GM21360 (cell line): ENCODE measurements around the gene ASPN.

Source experiments
- ATAC-seq: cut with Tn5 transposase; IDR thresholded peaks from one replicate; pipeline ENCODE4 v1.9.1; 2021; ENCODE audit warnings: mild to moderate bottlenecking, moderate library complexity; ENCODE audit not compliant: unreplicated experiment

ASPN gene

DNA sequence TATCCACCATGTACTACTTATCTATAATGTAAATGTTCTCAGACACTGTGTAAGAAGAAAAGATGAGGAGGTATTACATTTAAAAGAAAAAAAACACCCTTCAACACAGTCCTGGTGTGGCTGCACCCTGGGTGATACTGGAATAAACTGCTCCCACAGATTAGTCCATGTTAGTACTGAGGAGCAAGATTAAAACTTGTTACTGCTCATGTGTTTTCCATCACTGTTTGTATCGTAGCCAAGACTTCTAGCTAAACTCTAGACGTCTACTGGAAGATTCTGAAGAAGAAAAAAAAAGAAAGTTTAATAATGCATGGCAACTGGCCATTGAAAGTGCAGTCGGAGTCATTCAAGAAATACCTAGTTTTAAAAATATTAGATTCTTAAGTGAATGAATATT lies at the start of gene ASPN:
TSS of gene ASPN (minus strand) at position 178 of the 400 bp plus-strand sequence.
- ATAC-seq = no peak

DNA sequence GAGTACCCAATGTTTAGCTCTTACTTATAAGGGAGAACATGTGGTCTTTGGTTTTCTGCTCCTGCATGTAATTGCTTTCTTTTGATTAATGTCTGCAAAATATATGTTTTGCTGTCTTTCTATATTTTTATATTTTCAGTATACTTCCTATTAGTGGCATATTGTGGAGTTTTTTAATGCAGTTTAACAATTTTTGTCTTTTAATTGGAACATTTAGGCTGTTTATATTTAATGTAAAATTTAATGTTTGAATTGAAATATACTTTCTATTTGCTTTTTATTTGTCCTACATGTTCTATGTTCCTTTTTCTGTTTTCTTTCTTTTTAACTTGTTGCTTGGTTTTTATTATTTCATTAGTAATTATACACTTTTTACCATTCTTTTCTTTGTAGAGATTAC lies 48.6 kb upstream of the ASPN start:
- ATAC-seq = no peak

DNA sequence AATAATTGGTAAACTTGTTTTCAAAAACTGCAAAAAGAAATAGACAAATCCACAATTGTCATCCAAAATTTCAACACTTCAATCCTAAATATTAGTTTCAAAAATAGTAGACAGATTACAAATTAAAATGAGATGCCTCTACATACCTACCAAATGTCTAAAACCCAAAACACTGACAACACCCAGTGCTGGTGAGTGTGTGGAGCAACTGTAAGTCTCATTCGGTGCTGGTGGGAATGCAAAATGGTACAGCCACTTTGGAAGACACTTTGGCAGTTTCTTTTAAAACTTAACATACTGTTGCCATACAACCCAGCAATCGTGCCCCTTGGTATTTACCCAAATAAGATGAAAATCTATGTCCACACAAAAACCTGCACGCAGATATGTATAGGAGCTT lies 46.8 kb upstream of the ASPN start:
- no peak for ATAC-seq

DNA sequence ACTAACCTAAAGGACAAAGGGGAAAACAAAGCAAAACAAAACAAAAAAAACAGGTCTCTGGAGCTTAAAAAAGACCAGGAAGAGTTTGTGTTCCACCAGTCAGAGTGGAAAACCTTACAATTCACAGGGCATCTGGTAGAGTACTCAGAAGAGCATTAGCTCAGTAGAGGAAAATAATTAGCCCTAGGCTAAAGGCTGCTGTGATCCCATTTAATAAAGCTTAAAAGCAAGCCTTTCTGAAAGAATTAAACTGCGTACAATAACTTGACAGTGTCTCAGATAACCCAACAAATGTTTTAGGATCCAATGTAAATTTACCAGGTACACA lies 46.2 kb upstream of the ASPN start:
- no peak for ATAC-seq

DNA sequence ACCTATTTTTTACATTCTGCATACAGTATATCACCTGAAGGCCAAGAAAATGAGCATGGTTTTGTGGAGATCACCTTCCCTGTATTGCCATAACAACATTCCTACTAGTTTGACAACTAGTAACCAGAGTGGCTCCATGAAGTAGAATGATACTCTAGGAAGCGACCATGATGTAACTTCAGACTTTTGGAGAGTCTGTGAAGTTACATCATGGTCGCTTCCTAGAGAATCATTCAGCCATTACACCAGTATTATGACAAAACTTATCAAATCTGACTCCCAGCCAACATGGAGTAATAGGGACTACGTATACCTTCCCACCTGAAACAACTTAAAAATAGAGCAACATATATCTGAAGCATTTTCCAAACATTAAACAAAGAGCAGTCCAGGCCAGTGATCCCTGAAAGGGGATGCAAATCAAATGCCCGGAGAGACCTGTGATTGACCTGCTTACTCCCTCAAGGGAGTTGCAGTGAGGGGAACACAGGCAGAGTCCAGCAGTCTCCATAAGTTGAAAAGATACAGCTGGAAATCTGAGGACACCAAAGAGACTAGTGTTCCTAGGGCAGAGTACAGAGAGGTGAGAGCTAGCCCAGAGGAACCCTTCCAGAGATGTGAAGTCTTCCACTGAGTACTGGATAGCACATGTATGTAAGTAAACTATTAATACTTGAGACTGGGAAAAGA lies 45.7 kb upstream of the ASPN start:
- ATAC-seq = no peak

DNA sequence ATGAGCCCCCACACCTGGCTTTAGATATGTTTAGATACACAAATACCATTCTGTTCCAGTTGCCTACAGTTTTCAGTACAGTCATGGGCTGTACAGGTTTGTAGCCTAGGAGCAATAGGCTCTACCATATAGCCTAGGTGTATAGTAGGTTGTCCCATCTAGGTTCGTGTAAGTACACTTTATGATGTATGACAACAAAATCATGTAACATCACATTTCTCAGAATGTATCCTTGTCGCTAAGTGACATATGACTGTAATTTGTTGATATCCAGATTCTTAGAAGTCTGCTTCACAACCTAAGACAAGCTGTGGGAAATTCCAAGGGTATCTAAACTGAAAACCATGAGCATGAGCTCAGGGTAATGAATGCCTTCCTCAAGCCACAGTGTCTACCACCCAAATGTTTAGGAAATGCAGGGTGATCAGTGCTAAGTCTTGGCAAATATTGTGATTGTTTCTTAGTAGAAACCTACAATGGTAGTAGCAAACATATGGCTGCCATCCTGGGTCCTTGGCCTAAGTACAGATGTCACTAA lies 45.1 kb upstream of the ASPN start:
- no peak for ATAC-seq

DNA sequence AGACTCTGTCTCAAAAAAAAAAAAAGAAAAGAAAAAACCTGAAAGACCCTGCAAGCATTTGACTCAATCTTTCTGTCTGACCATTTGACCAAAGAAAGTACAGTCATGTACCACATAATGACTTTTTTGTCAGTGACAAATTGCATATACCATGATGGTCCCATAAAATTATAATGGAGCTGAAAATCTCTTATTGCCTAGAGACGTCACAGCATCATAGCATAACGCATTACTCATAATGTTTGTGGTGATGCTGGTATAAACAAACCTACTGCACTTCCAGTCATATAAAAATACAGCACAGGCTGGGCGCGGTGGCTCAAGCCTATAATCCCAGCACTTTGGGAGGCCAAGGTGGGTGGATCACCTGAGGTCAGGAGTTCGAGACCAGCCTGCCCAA lies 43.0 kb upstream of the ASPN start:
- no peak for ATAC-seq

DNA sequence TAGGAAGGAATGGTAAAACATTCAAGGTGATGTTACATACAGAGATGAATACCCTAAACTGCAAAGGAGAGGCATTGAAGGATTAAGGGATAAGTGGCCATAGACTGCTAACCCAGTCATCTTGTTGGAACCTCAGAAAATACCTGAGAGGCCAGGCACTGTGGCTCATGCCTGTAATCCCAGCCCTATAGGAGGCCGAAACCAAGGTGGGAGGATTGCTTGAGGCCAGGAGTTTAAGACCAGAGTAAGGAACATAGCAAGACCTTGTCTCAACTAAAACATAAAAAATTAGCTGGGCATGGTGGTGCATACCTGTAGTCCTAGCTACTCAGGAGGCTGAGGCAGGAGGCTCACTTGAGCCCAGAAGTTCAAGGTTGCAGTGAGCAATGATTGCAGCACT lies 42.6 kb upstream of the ASPN start:
- ATAC-seq = no peak

DNA sequence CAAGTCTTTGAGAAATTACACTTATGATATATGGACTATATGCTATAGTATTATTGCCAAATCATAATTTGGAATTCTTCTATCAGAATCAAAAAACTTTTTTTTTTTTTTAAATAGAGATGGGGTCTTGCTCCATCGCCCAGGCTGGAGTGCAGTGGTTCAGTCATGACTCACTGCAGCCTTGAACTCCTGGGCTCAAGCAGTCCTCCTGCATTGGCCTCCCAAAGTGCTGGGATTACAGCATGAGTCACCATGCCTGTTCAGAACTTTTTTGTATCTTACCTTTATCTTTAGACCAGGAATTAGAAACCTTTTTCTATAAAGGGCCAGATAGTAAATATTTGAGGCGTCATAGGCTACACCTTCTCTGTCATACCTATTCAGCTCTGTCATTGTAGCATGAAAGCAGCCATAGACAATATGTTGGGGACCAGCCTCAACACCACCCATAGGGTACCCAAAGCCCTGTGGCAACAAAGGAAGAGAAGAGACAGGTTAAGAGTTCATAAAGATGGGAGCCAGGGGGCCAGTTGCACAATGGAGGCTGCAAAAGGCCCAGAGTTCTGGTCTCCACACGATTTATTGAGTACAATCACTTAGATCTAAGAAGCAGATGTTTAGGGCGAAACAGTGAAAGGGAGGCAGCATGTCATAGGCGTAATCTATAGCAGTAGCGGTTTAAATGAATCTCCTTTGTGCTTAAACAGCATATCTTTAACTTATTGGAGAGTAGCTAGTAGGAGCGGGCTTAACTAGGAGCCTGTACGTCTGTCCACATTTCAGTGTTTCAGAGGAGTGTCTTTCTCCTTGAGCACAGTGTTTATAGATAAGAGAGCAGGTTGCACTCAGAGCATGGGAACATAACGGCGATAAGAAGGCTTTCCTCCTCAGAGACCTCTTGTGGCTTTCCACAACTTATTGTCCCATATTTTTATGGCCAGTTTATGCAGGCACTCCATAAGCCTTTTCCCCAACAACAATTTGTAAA lies 41.0 kb upstream of the ASPN start:
- ATAC-seq = no peak

DNA sequence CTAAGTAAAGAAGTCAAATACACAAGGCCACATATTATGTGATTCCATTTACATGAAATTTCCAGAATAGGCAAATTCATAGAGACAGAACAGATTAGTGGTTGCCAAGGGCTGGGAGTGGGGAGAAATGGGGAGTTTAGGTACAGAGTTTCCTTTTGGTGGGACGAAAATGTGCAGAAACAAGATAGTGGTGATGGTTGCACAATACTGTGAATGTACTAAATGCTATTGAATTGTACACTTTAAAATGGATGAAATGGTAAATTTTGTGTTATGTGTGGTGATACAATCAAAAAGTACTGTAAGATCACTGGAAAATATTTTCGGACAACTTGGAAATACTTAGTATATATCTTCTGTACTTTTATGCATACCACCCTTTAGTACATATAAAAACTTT lies 38.5 kb upstream of the ASPN start:
- no peak for ATAC-seq

DNA sequence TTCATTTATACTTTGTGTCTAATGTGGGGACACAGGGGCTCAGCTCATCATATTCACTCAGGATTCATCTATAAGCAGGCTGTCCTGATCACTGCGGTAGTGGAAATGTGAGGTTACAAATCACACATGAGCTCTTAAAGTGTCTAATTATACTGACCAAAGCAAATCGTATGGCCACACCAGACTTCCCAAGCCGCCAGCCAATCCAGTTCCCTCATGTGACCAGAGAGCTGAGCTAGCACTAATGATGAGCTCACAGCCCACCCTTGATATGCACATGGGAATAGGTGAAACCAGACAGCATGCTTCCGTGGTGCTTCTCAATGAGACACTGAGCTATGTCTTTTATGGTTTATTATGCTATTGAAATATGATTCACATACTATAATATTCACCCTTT lies 35.9 kb upstream of the ASPN start:
- ATAC-seq = no peak

DNA sequence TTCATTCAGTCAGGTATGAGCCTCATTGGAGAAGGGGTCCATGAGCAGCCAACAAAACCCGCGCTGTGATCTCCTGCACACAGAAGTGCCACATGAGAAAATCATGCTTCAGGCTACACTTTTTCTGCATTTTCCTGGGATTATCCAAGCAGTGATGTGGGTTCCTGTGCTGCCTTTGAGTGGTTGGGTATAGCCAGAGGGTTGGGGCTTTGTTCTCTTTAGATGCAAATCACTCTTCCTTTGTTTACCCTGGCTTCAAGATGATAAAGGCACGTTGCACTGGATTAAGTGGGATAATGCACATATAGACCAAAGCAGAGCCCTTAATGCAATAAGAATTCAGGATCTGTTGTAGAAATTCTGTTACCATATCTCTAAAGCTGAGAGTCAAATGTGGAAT lies 34.7 kb upstream of the ASPN start:
- ATAC-seq = no peak

DNA sequence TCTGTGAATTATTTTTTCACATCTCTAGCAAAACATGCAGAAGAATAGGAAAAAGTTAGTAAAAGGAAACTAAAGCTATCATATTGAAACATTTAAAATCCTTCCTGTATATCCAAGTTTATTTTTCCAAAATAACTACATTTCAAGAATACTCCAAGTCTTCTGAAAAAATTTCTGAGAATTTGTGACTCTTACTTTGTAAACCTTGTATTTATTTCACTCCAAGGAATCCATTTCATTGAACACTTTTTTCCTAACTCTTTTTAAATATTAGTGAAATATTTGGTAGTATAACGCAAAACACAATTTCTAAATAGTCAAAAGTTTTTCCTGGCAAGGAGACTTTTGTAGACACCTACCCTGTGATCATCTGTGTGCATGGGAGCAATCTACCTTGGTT lies 34.2 kb upstream of the ASPN start:
- ATAC-seq = no peak

DNA sequence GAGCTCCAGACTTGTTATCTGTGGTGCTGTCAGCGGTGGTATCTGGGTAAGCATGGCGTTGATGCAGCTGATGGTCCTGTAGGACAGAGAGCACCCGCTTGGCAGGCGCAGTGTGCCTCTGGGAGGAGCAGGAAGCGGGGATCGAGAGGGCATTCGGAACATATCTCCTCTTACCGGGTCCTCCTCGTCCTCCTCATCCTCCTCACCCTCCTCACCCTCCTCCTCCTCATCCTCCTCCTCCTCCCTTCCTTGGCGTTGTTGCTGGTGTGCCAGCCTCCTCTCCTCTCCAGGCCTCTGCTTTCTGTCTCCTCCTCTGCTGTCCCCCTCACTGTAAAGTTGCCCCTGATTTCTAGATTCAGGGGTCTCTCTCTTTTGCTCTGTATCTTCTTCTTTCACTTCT lies 32.3 kb upstream of the ASPN start:
- no peak for ATAC-seq

DNA sequence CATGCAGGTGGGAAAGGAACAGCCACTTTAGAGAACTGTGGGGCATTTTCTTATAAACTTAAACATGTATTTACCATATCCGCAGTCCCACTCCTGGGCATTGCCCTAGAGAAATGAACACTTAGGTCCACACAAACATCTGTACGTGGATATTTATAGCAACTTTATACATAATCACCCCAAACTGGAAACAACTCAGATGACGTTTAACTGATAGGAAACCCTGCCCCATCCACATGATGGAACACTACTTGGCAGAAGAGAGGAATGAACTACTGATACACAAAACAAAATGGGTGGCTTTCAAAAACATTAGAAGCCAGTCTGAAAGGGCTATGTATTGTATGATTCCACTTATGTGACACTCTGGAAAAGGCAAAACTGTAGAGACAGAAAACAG lies 31.0 kb upstream of the ASPN start:
- no peak for ATAC-seq

DNA sequence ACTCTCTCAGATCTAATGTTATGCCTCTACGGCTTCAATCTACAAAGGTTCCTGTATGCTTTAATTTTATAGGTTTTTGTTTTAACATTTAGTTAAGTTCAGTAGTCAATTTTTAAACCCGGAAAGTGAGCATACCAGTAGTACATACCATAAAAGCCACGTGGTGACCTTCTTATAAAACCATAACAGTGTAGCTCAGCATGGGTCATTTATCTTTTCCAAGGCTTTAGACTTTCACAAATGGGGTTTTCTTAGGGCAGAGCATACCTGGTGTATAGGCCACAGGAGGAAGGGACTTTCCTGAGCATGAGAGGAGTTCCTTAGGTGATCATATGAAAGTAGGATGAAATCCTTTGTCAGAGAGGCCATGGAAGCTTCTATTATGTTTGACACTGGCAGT lies 30.3 kb upstream of the ASPN start:
- ATAC-seq = no peak

DNA sequence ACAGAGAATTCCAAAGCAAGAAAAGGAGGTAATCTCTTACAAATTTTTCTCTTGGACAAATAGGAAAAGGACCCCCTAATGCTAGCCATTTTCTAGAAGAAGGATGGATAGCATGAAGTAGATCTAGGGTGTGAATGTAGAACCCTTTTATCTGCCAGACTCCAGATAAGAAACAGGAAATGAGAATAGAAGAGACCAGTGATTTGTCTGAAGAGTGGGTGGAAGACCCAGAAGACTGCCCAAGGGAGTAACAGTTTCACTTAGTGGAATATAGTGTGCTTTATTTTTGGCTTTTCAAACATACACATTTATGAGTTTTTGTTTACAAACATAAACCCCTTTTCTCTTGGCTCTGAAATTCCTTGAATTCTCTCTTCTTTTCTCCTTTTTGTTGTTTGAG lies 28.4 kb upstream of the ASPN start:
- no peak for ATAC-seq

DNA sequence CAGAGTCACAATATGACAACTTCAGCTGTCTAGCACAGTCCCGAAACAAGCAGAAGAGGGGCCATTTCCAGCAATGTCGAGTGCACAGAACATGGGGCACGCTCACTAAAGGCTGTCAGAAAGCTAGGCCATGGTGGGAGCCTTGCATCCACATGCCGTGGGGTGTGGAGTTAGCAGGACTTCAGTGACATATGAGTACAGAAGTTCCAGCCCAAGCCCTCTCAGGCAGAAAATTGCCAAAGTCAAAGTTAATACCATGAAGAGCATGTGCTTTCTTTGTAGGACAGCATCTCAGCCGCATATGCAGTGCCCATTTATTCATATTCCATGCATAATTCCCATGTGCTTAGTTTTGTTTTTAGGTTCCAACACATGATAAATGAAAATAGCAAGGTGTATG lies 26.7 kb upstream of the ASPN start:
- no peak for ATAC-seq

DNA sequence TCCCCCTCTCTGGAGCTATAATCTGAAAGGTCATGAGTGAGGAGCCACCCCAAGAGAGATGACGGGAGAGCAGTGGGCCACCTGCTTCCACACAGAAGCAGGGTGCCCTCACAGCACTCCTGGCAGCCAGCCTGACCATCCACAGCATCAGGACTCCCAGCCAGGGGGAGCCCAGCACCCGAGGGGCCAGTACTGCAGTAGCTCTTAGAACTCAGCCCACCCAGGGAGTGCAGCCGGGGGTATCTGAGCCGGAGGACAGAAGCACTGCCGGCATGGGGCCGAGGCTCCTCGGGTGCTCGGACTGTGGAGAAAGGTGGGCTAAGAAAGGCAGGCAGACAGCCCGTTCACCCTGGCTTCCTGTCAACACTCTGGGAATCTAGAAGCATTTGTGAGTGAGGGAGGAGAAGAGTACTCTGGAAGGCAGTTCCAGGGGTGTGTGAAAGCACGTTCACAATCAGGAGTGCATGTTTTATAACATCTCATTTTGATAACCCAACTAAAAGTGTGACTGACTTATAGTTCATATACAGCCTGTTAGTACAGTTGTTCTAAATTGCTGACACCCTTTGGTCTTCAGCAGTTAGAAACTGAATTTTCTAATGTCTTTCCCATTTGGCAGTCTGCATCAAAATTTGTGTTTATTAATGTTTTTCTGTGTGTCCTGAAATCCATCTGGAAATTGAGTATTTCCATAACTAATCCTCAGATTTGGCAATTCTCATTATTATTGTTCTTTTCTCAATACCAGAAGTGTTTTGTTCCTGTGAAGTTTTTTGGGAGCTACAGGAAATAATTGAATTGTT lies 25.9 kb upstream of the ASPN start:
- ATAC-seq = no peak

DNA sequence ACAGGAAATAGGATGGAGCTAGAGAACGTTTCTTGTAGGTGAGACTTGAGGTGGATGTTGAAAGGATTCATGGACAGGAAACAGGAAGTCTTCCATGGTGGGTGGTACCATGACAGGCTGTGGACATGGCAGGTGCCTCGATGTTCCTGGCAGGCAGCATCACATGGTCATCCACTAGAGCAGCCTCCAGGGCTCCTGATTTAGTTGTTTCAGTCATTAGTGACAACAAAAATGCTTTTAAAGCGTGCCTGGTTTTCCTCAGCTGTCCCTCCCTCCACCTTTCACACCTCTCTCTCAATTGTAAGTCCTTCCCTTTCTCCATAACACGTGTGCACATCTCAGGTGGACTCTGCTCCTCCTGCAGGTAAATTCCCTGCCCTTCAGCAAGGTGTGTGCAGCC lies 25.2 kb upstream of the ASPN start:
- no peak for ATAC-seq

DNA sequence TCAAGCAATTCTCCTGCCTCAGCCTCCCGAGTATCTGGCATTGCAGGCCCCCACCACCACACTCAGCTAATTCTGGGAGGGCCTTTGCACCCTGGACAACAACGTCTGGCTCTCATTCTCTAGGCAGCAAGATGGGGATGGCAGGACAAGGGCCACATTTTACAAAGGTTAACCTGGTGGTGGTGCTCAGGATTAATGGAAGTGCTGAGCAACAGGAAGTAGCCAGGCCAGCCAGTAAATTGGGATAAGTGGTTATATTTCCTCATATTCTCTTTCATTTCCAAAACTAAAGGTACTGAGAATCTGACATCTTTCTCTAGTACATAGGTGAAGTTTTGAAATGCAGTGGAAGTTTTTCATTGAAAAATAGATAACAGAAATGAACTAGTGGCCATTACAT lies 24.7 kb upstream of the ASPN start:
- ATAC-seq = no peak
